CD8-positive, alpha-beta memory T cell (primary cell): ENCODE data around the gene SV2C. TPM values are rescaled to one million over a fixed set of nuclear protein-coding genes. Genes with fewer than 3 reads are reported as not detected.
A peak's percentile ranks its signal among the peaks of the same experiment; 100 is the strongest.

Experiments used
- CTCF ChIA-PET: fragments of 350-600 bp; sonication (Branson Sonifier 250); formaldehyde crosslinking; loops from one replicate; lab custom pipeline; 2021; ENCODE audit warnings: antibody characterized with exemption; lab: Charles Lee
- POLR2A ChIA-PET: fragments of 350-600 bp; sonication (Branson Sonifier 250); formaldehyde crosslinking; loops from one replicate; lab custom pipeline; 2021; ENCODE audit warnings: antibody characterized with exemption; lab: Charles Lee
- DNase-seq, 5 donors: peaks; one replicate each; pipeline versions ENCODE4 v3.0.0 to v3.0.0-alpha.2; 2020 to 2022; ENCODE audit warnings: mixed read lengths in 1 of 5
- H3K27ac ChIP-seq: one replicate; pipeline ENCODE4 v1.7.0; 2013; ENCODE audit warnings: low read depth, mild to moderate bottlenecking, low read length, moderate library complexity
- H3K27me3 ChIP-seq: 2 replicates; pipeline ENCODE4 v1.7.0; 2013; ENCODE audit warnings: low read length, mild to moderate bottlenecking; ENCODE audit not compliant: insufficient read depth, poor library complexity, severe bottlenecking
- H3K36me3 ChIP-seq: 2 replicates; pipeline ENCODE4 v1.7.0; 2013; ENCODE audit warnings: mild to moderate bottlenecking, low read length, moderate library complexity; ENCODE audit not compliant: insufficient read depth
- H3K4me1 ChIP-seq: 2 replicates; pipeline ENCODE4 v1.7.0; 2013; ENCODE audit warnings: mild to moderate bottlenecking, low read length, moderate library complexity; ENCODE audit not compliant: insufficient read depth
- H3K4me3 ChIP-seq: 2 replicates; pipeline ENCODE4 v1.7.0; 2013; ENCODE audit warnings: mild to moderate bottlenecking, low read length
- H3K9me3 ChIP-seq: 2 replicates; pipeline ENCODE4 v1.7.0; 2013; ENCODE audit warnings: mild to moderate bottlenecking, low read length
- H3K27ac Mint-ChIP-seq, 8 donors: one replicate each; pipeline ENCODE4 v1.8.0; 2020 to 2021; ENCODE audit warnings: mixed read lengths in 8 of 8, mild to moderate bottlenecking in 6 of 8, inconsistent platforms in 3 of 8, moderate library complexity in 3 of 8
- H3K27me3 Mint-ChIP-seq, 2 donors: one replicate each; pipeline ENCODE4 v1.8.0; 2020 to 2021; ENCODE audit warnings: mixed read lengths in 2 of 2, mild to moderate bottlenecking in 1 of 2, moderate library complexity in 1 of 2
- H3K36me3 Mint-ChIP-seq, 3 donors: one replicate each; pipeline ENCODE4 v1.8.0; 2020 to 2021; ENCODE audit warnings: mixed read lengths in 3 of 3, inconsistent platforms in 1 of 3, mild to moderate bottlenecking in 1 of 3
- H3K4me1 Mint-ChIP-seq, 3 donors: one replicate each; pipeline ENCODE4 v1.8.0; 2020 to 2021; ENCODE audit warnings: mixed read lengths in 3 of 3, inconsistent platforms in 1 of 3, mild to moderate bottlenecking in 1 of 3
- H3K4me3 Mint-ChIP-seq, 7 donors: one replicate each; pipeline ENCODE4 v1.8.0; 2020 to 2021; ENCODE audit warnings: mixed read lengths in 7 of 7, mild to moderate bottlenecking in 6 of 7, moderate library complexity in 4 of 7, inconsistent platforms in 2 of 7
- H3K9me3 Mint-ChIP-seq, 5 donors: one replicate each; pipeline ENCODE4 v1.8.0; 2020 to 2022; ENCODE audit warnings: mixed read lengths in 5 of 5, mild to moderate bottlenecking in 3 of 5, moderate library complexity in 2 of 5, inconsistent platforms in 1 of 5
- polyA plus RNA-seq: library from polyadenylated mRNA; unstranded; fragments of 300-500 nt; fragmentation: Illumina TruSeq; gene quantifications from one replicate; pipeline ENCODE4 v1.2.3, GENCODE V29; 2021
- total RNA-seq, 2 experiments: library from RNA; stranded (reverse); gene quantifications; one replicate each; pipeline ENCODE4 v1.2.3, GENCODE V29; 2021

The SV2C gene
- total and polyA plus RNA-seq, 3 experiments from 2014 or later, result not detected

- H3K27me3 Mint-ChIP-seq, result no peaks in the 10 kb centered on the region
- ChIA-PET CTCF (interaction anchor here (0.6 to 3.3 kb wide), 19 partner anchors 8 to 171 kb away, joined by 3 to 22 read pairs (median 4); no protein-coding TSS in a partner anchor), POLR2A (interaction anchor here (0.6 to 0.8 kb wide), 2 partner anchors 97 to 466 kb away, joined by 3 read pairs; no protein-coding TSS in a partner anchor)
- H3K9me3 Mint-ChIP-seq, result no peaks in the 10 kb centered on the region
- H3K4me1 ChIP-seq, result peaks cover 17% of the 10 kb centered on the region
- H3K4me3 ChIP-seq, result no peak overlapping the region
- no peaks in the 10 kb centered on the region for H3K36me3 Mint-ChIP-seq
- no peaks in the 10 kb centered on the region for H3K9me3 ChIP-seq
- peaks cover 19 to 30% (median 20%) of the 10 kb centered on the region in 3 donors for H3K4me1 Mint-ChIP-seq
- H3K27ac ChIP-seq, result no peak overlapping the region
- peak; percentile 23 to 58 (median 30) for DNase-seq
- H3K36me3 ChIP-seq, result no peaks in the 10 kb centered on the region
- H3K27ac Mint-ChIP-seq, result peak overlapping the region in 7 of 8 donors; percentile 11 to 86 (median 66)
- no peaks in the 10 kb centered on the region for H3K27me3 ChIP-seq
- peak overlapping the region; percentile 37 to 80 (median 75) for H3K4me3 Mint-ChIP-seq
These were observed 92.0 kb downstream of the SV2C start for GRCh38 chr5:76175051-76175666.

- ChIA-PET POLR2A (interaction anchor here (0.6 kb wide), 1 partner anchor 98 kb away, joined by 3 read pairs; no protein-coding TSS in a partner anchor), CTCF (interaction anchor here (0.8 to 3.3 kb wide), 14 partner anchors 9 to 599 kb away, joined by 3 to 22 read pairs (median 4); no protein-coding TSS in a partner anchor)
- Histone ChIP-seq H3K36me3 (no peaks in the 10 kb centered on the region), H3K27ac (peak overlapping the region; percentile 33), H3K27me3 (no peaks in the 10 kb centered on the region), H3K9me3 (no peaks in the 10 kb centered on the region), H3K4me1 (peaks cover 17% of the 10 kb centered on the region), H3K4me3 (peak overlapping the region; percentile 8)
- Mint-ChIP-seq H3K36me3 (no peaks in the 10 kb centered on the region), H3K27ac (peak overlapping the region; percentile 26 to 89 (median 80)), H3K9me3 (no peaks in the 10 kb centered on the region), H3K4me1 (peaks cover 19 to 30% (median 20%) of the 10 kb centered on the region in 3 donors), H3K4me3 (peak overlapping the region; percentile 21 to 80 (median 75)), H3K27me3 (no peaks in the 10 kb centered on the region)
- DNase-seq, result peak in 1 of 5 donors; percentile 9
These were observed 92.7 kb downstream of the SV2C start for GRCh38 chr5:76175821-76176403.

- Mint-ChIP-seq H3K27me3 (no peaks in the 10 kb centered on the region), H3K27ac (peak overlapping the region in 2 of 8 donors; percentile 6 to 35), H3K4me3 (no peak overlapping the region), H3K9me3 (no peaks in the 10 kb centered on the region), H3K36me3 (no peaks in the 10 kb centered on the region), H3K4me1 (peaks cover 19 to 30% (median 20%) of the 10 kb centered on the region in 3 donors)
- Histone ChIP-seq H3K4me3 (no peak overlapping the region), H3K9me3 (no peaks in the 10 kb centered on the region), H3K27me3 (no peaks in the 10 kb centered on the region), H3K36me3 (no peaks in the 10 kb centered on the region), H3K4me1 (peaks cover 17% of the 10 kb centered on the region), H3K27ac (no peak overlapping the region)
- CTCF ChIA-PET, result no interaction called here
- no peak for DNase-seq
- POLR2A ChIA-PET, result no interaction called here
These were observed 94.8 kb downstream of the SV2C start for GRCh38 chr5:76177978-76178377.

GRCh38 chr5:76178913-76179312 is 95.7 kb downstream of the SV2C start:
- H3K36me3 ChIP-seq, result no peaks in the 10 kb centered on the region
- ChIA-PET POLR2A (no interaction called here), CTCF (no interaction called here)
- DNase-seq, result no peak
- Mint-ChIP-seq H3K27me3 (no peaks in the 10 kb centered on the region), H3K4me1 (peaks cover 19 to 30% (median 20%) of the 10 kb centered on the region in 3 donors), H3K9me3 (no peaks in the 10 kb centered on the region), H3K36me3 (no peaks in the 10 kb centered on the region), H3K27ac (no peak overlapping the region), H3K4me3 (no peak overlapping the region)
- H3K27me3 ChIP-seq, result no peaks in the 10 kb centered on the region
- no peak overlapping the region for H3K27ac ChIP-seq
- H3K4me3 ChIP-seq, result no peak overlapping the region
- H3K9me3 ChIP-seq, result no peaks in the 10 kb centered on the region
- peaks cover 17% of the 10 kb centered on the region for H3K4me1 ChIP-seq

GRCh38 chr5:76180814-76181805 is 97.9 kb downstream of the SV2C start:
- POLR2A ChIA-PET, result no interaction called here
- H3K9me3 ChIP-seq, result no peaks in the 10 kb centered on the region
- Mint-ChIP-seq H3K36me3 (peaks cover 0 to 4% (median 0%) of the 10 kb centered on the region in 3 donors), H3K4me3 (no peak overlapping the region), H3K4me1 (peaks cover 5 to 16% (median 6%) of the 10 kb centered on the region in 3 donors), H3K9me3 (no peaks in the 10 kb centered on the region), H3K27ac (no peak overlapping the region), H3K27me3 (peaks cover 0 to 3% of the 10 kb centered on the region in 2 donors)
- no peaks in the 10 kb centered on the region for H3K27me3 ChIP-seq
- no peak for DNase-seq
- CTCF ChIA-PET, result no interaction called here
- no peak overlapping the region for H3K4me3 ChIP-seq
- H3K4me1 ChIP-seq, result peaks cover 5% of the 10 kb centered on the region
- H3K27ac ChIP-seq, result no peak overlapping the region
- H3K36me3 ChIP-seq, result no peaks in the 10 kb centered on the region

GRCh38 chr5:76187386-76187785 is 104.2 kb downstream of the SV2C start:
- Mint-ChIP-seq H3K9me3 (no peaks in the 10 kb centered on the region), H3K36me3 (peaks cover 0 to 8% (median 2%) of the 10 kb centered on the region in 3 donors), H3K4me3 (no peak overlapping the region), H3K27me3 (peaks cover 0 to 6% of the 10 kb centered on the region in 2 donors), H3K27ac (no peak overlapping the region), H3K4me1 (peaks cover 0 to 5% (median 0%) of the 10 kb centered on the region in 3 donors)
- Histone ChIP-seq H3K4me1 (no peaks in the 10 kb centered on the region), H3K4me3 (no peak overlapping the region), H3K9me3 (no peaks in the 10 kb centered on the region), H3K36me3 (no peaks in the 10 kb centered on the region), H3K27ac (no peak overlapping the region), H3K27me3 (no peaks in the 10 kb centered on the region)
- ChIA-PET POLR2A (no interaction called here), CTCF (no interaction called here)
- no peak for DNase-seq

DNA sequence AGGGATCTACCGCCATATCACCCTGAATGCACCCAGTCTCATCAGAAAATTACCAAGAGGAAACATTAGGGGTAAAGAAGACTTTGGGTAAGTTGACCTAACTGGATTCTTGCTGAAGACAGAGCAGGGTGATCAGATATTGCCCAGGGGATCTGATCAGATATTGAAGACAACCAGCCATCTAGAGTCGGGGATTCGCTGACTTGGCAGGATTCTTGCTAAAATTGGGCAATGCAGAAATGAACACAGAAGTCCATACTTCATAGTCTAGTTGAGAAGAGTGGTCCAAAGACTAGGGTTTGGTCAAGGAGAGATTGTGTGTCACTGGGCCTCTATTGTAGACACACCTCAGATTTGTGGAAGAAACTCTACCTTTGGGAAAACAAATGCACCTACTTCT is 107.2 kb downstream of the SV2C start:
- H3K4me3 Mint-ChIP-seq, result no peak overlapping the region
- H3K27ac ChIP-seq, result no peak overlapping the region
- no peak for DNase-seq
- peak overlapping the region in 1 of 8 donors; percentile 8 for H3K27ac Mint-ChIP-seq
- H3K4me1 ChIP-seq, result no peaks in the 10 kb centered on the region
- H3K27me3 ChIP-seq, result no peaks in the 10 kb centered on the region
- ChIA-PET POLR2A (no interaction called here), CTCF (interaction anchor here (0.9 kb wide), 1 partner anchor 15 kb away, joined by 3 read pairs; no protein-coding TSS in a partner anchor)
- peaks cover 4% of the 10 kb centered on the region in 2 donors for H3K27me3 Mint-ChIP-seq
- H3K4me3 ChIP-seq, result no peak overlapping the region
- no peaks in the 10 kb centered on the region for H3K36me3 ChIP-seq
- H3K9me3 ChIP-seq, result no peaks in the 10 kb centered on the region
- H3K36me3 Mint-ChIP-seq, result peaks cover 0 to 4% (median 2%) of the 10 kb centered on the region in 3 donors
- H3K4me1 Mint-ChIP-seq, result peaks cover 0 to 5% (median 0%) of the 10 kb centered on the region in 3 donors
- H3K9me3 Mint-ChIP-seq, result no peaks in the 10 kb centered on the region
